ENCODE results near the gene MAN1A1. TPM values are rescaled to one million over a fixed set of nuclear protein-coding genes. Genes with fewer than 3 reads are reported as not detected.

Gene MAN1A1
- total RNA-seq, 1 donor from 2014 or later: 4.9 TPM

DNA sequence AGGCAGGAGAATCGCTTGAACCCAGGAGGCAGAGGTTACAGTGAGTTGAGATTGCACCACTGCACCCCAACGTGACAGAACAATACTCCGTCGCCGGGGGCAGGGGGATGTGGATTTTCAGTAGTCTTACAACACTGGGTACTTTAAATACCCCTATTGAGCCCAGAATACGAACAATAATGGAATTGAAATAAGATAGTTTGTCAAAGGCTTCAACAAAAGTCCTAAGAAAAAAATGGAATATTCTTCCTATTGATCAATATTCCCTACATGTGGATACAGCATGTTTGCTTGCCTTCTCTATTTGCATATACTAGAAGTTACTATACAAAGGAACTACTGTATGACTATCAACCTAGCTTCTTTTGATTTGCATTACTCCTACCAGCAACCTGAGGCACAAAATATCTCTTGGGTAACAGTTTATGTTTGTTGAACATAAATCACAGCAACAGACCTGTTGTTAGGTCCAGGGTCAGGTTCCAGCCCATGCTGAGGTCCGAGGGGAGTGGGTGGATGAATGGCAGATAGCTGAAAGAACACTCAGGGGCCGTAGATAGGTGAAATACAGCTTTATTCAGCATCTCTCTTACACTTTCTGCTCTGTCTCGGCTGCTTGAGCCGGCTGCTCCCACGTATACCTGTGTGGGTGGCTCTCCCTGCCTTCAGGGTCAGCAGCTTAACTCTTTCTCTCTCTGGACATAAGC, 23.8 kb downstream of the MAN1A1 start:
- ATAC-seq: no peak

DNA sequence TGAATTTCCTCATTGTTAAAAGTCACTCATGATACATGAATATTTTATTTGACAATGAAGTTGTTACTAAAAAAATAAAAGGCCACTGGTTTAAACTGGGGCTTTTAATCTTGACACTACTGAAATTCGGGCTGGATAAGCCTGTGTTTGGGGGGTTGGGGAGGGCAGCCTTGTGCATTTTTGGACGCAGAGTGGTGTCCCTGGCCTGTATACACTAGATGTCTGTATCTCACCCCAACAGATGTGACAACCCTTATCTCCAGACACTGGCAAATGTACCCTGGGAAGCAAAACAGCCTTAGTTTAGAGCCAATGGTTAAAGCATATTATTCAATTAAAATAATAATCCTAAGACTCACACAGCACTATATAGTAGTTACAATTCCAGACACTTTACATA, 24.8 kb downstream of the MAN1A1 start:
- no peak for ATAC-seq

DNA sequence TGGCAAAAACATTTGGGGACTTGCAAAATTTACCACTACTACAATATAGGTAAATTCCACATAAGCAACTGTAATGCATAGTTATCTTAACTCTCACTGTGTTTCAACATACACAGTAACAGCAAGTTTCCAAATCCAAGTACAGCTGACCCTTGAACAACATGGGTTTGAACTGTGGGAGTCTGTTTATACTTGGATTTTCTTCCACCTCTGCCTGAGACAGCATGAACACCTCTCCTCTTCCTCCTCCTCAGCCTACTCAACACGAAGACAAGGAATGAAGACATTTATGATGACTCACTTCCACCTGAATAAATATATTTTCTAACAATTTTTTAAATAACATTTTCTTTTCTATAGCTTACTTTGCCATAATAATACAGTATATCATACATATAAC, 25.6 kb downstream of the MAN1A1 start:
- ATAC-seq: no peak

DNA sequence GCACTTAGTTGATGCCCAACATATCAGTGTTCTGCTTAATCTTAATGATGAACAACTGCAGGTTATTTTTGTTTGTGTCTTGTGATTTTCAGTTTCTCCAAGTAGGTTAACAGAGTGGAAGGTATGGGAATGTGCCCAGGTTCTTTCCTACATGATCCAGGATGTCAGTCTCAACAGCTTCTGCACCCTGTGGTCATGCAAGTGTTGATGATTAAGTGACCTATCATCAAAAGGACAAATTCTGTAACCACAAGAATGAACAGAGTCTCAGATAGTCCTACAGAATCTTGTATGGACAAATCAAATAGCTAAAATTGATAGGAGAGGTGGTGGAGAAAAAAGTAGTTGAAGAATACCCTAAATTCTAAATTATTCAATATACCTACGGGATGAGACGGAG, 26.1 kb downstream of the MAN1A1 start:
- no peak for ATAC-seq

DNA sequence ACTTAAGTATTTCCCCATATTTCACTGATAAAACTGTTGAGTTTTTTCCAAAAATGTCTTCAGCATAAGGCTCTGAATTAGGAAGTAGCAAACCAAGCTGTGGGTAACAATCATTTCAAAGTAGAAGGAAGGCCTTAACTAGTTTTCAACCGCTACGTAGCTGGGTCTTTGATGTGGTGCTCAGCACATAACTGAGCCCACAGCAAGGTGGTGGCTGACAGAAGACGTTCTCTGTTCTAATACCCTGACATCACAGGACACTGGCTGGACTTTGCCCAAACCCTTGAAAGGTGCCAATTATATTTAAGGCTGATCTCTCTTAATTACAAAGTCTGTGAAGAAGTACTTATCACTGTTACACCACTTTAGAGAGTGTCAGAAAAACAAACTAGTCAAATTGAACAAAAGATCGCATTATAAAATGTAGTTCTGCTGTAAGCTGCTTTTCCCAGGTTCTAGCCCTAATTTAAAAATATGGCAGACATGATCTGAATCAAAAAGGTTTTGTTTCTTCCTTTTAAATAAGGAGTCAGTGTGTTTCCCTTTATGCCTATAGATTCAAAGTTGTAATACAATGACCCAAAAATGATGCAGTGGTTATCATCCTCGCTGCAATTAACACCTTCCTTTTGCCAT, 26.7 kb downstream of the MAN1A1 start:
- ATAC-seq: no peak

DNA sequence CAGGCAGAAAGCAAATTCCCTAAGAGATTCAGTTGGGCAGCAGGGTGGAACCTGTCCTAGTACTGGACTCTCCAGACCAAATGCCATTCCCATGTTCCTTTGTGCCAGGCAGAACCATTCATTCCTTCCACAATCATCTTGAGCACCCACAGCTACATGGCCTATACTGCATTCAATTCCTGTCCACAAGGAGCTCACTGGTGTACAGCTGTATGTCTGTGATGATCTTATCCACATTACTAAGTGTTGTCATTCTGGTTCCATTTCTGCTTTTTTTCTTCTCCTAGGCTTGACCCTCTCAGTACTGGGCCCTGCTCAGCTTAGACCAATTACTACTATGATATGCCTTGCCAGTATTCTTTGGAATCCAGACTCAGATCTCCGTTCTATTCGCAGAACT, 27.5 kb downstream of the MAN1A1 start:
- no peak for ATAC-seq

DNA sequence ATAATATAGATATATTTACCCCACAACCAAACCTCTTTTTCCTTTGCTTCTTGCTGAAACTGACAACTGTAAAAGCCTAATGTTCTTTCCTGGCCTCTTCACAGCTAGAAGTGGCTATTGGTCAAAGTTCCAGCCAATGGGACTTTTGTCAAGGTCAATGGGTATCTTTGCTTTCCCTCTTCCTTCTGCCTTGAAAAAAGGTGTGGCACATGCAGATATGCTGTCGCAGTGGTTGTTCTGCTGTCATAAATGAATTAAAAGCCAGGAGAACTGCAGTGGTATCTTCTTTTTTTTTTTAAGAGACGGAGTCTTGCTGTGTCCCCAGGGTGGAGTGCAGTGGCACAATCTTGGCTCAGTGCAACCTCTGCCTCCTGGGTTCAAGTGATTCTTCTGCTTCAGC, 29.9 kb downstream of the MAN1A1 start:
- no peak for ATAC-seq

DNA sequence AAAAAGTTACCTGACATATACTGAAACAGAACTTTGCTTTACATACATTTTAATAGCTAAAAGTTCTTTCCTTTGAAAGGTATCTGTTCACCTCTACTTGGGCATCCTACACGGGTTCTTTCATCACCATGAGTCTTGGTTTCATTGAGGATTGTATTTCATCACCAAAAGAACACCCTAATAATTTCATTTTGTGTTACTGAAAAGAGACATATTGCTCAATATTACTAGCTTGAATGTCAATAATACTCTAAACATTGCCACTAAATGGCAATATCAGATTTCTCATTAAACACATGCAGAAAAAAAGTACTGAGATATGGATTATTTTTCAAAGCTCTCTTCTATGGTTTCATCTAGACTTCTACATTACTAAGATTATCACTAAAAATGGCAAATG, 30.8 kb downstream of the MAN1A1 start:
- ATAC-seq: no peak

DNA sequence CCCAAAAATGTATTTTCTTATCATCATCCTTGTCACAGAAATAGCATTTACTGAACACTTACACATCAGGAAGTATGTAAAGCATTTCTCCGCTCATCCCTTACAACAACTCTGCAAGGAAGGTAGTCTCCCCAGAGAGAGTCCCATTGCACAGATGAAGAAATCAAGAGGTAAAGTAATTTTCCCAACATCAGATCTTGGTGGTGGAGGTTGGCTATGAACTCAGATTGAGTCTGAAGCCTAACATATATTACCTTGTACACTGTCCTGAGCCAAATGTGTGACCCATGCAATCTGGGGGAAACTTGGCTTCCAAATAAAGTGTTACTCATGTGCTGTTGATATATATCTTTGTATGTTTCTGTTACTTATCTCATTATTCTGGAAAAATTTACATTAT, 31.4 kb downstream of the MAN1A1 start:
- ATAC-seq: no peak

DNA sequence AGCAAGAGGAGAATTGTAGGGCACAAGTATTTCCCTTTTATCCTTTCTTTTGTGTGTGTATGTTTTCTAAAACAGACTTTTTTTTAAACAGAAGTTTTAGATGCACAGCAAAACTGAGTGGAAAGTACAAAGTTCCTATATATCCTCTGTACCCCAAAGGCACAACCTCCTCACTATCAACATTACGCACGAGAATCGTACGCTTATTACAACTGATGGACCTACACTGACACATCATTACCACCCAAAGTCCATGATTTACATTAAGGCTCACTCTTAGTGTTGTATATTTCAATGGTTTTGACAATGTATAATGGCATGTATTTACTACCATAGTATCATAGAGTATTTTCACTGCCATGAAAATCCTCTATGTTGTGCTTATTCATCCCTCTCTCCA, 32.6 kb downstream of the MAN1A1 start:
- no peak for ATAC-seq

DNA sequence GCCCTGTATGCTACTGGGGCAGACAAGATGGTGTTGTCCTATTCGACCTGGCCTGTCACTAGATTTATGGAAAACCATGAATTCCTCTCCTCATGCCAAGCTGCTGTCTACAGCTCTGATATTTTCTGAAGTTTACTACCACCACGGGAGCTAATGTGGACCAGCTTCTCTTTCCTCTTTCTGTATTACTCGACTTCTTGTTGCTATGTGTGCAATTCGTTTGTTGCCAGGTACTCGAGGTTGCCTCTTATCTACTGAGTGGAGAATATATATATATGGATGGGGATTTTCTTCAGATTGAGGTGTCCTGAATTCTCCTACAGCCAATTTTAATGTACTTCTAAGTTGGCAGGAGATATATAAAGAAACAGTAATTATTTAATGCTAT, 34.7 kb downstream of the MAN1A1 start:
- ATAC-seq: no peak

DNA sequence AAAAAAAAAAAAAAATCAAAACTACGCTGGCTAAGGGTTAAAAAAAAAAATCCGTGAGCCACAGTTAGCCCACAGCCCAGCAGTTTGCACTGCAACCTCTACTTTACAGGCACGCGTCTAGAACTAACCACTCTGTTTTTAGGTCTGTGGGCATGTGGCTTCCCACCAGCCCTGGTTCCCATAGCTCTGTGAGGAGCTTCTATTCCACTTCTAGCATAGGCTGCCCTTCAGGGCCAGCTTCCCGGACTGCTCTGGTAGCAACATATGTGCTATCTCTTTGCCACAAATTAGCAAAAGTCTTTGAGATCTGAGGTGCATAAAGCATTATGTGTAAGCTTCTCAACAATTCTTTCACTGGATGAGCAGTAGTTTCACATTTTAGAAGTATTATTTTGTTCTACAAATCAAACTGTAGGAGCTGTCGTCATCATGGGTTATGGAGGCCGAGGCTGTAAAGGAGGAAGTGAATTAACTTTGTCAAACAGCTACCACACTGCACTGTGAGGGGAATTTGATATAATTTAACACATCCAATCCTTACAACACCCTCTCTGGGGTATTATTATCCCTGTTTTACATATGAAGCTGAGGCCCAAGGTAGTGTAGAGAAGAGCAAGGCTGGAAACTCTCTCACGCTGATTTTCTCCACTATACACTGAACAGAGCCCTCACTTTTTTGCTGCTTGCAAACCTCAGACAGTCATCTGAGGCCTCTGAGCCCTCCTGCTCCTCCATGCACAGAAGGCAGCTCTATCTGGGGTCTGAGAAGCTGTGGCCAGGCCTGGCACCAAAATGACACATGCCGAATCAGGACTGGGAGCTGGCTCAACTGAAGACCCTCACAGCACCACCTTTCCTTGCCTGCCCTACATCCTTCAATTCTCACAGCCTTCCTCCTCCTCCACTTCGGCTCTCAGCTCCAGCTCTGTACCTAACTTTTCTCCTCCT, 35.4 kb downstream of the MAN1A1 start:
- ATAC-seq: peak; percentile 40

DNA sequence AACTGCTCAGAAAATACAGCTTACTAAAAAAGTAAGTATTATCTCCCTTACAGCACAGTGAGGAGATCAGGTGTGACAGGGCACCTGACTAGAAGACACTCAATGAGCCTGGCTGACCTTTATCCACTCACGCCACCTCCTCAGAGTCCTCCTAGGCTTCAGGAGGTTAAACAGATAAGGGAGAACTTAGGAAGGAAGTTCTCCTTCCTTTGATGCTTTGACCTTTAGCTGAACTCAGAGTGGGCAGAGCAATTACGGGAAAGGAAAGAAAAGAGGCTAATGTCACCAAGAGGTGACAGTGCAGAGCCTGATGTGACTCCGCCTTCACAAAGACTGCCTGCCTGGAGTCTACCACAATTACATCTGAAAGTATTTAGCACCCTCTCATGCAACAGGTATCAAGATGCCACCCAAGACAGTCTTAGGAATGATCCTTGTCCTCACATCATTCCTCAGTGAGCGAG, 36.7 kb downstream of the MAN1A1 start:
- peak; percentile 51 for ATAC-seq

DNA sequence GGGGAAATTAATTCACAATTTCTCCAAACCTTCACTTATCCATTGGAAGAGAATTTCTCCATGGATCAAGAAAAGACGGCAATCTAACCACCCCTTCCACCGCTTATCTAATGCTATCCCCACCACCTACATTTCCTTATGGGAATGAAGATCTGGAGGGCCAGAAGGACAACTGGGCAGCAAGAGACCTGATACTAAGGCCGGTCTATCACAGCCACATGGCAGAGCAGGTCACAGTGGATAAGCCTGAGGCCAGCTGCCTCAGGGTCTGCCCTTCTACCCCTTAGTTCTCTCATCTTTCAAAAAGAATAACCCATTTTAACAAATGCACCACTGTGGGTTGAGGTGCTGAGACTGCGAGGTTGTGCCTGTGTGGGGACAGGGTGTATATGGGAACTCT, 37.1 kb downstream of the MAN1A1 start:
- ATAC-seq: no peak

DNA sequence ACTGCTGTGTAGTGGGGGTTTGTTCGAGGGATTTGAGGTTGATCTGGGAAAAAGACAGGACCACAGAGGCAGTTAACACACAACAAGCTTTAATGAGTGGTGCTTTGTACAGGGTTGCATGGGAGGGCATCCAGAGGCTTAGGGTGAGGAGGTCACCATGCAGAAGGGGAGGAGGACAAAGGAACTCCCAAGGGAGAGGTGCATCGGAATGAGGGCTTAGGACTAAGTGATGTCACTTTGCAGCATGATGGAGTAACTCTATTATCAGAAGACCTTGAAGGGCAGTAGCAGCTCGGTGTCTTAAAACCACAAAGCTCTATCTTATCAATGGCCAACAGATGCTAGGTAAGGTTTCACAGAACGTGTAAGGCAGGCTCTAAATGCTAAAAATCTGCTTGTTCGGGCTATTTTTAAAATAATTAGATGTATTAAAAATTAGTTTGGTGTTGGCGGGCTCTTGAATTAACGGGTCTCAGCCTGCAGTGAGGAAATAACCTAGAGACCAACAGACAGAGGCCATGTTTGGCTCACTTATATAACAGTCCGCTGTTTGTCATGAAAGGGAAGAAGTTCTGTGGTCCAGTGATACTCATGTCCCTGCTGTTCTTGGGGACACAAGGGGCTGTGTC, 37.9 kb downstream of the MAN1A1 start:
- no peak for ATAC-seq

DNA sequence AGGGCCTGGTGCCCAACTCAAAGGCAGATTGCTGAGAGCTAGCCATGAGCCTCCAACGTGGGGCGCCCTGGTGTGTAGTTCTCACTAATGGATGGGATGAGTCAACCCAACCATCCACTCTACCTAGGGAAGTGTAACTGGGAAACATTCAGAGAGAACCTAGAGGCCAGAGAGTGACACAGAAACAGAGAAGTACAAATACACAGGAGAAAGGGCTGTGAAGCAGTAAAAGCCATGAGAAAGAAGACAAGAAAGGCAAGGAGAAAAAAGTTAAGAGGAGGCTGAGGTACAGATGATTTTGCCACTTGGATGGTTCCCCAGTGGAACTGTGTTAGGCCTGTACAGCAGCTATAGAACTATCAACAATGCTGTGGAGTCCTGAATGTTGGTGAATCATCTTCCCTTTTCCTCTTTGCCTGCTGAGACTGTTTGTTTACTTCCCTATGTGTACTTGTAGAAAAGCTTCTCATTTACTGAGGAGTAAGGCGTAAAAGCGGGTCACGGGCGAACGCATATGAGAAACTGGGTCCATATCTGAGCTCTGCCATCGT, 39.0 kb downstream of the MAN1A1 start:
- ATAC-seq: peak; percentile 47

DNA sequence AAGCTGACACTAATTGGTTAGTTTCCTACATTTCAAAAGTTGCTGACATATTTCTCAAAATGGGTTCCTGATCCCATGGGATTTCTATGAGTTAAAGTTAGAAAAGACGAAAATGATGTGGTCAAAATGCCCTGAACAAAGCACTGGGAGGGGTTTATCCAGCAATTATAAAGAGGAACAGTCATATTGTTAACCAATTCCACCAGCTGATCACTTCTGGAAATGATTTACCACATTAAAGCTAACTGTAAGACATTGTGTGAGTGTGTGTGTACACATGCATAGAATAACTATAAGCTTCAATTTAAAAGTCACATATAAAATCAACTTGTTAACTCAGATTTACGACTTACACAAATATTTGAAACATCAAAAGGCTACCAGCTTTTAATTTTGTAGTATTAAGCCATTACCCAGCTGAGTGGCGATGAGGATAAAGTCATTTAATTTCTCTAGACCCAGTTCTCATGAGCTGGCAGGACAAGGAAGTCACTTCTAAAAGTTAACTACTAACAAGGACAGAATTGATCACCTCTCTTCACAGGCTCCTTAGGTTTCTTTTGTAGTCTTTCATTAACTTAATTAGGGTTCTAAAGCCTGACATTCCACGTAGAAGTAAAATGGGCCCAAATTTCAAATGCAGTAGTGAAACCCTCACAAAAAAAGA, 40.4 kb downstream of the MAN1A1 start:
- no peak for ATAC-seq

DNA sequence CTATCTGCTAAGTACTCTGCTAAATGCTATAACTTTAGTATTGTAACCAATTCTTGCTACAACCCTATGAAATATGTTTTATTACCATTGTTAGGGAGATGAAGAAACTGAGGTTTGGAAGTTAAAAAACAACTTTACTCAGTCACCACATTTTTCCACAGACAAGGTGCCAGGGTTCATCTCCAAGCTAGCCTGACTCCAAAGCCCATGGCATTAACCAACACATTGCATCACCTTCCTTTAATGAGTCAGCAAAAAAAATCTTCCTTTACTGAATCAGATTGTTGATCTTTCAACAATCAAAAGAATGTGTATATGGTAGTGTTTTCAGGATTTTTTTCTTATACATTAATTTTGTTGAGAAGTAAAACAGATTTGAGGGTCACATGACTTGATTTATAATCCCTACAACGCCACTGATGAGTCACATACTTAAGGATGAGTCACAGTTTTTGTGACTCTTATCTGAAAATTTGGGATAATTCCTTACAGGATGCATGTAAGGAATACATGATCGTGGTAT, 41.5 kb downstream of the MAN1A1 start:
- peak; percentile 73 for ATAC-seq

DNA sequence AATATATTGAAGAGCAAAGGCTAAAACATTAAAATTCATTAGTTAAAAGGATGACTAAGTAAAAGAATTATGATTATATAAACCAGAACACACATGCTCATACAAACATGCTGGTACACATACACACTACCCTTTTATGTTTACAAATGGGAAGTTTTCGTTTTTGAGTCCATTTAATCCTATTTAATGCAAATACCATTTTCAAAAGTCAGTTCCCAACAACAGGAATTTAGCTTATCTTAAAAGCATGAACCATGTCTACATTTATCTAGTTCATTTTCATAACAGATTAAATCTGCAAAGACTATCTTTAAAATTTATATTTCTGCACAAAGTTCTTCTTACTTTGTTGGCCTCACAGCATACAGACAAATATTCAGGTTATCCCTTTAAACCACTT, 42.5 kb downstream of the MAN1A1 start:
- no peak for ATAC-seq

DNA sequence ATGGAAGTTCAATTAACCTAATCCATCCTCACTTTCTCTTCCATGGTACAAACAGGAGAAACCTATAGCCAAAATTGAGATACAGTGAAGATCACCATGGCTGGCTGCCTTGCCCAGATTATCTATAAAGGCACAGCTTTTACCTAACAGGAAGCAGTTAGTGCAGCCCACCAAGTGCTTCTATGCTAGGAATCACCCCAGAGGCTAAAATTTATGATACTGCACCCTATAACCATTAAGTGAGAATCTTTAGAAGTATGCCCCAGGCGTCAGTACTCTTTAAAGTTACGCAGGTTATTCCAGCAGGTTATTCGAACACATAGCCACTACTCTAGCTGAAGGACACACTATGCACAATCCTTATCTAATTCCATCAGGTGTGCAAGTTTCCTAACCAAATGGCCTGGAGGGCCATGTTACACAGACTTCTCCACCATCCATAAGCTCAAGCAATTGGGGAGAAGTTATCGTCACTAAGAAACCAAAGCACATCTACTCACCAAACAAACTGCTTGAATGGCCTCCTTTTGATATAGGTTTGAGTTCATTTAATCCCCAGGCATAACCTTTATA, 43.1 kb downstream of the MAN1A1 start:
- ATAC-seq: no peak

DNA sequence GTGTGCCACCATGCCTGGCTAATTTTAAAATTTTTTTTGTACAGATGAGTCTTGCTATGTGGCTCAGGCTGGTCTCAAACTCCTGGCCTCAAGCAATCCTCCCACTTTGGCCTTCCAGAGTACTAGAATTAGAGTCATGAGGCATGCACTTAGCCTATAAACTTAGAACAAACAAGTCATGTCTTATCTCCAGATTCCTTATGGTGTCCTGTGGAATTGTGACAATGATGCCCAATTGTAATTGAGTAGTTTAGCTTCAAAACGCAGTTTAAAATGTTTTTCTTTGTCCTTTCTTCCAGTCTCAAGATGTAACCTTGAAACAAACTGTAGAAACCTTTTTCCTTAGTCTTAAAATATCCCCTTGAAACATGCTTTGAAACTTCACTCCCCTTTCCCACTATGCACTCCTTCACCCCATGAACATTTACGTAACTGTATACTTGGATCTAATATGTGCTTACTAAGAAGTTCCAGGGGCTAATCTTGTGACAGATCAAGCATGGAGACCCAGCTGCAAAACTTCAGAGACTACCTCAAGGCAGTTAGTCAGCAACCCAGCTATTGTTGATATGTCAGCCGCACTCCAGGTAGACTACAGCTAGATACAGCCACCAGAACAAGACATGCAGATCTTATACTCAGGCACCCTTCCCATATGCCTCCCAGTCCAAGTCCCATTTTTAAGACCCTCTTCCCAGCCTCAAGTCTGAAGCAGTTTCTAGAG, 46.2 kb downstream of the MAN1A1 start:
- no peak for ATAC-seq
